HG02885 (cell line): Measurements from ENCODE around the gene FOSB.

ENCODE experiments used
- ATAC-seq: cut with Tn5 transposase; IDR thresholded peaks from one replicate; pipeline ENCODE4 v1.9.1; 2021; ENCODE audit warnings: mild to moderate bottlenecking; ENCODE audit not compliant: unreplicated experiment, poor library complexity

Gene FOSB

GRCh38 chr19:45440873-45441654 is 26.7 kb upstream of the FOSB start:
- no peak for ATAC-seq

- no peak for ATAC-seq
Measured at GRCh38 chr19:45442408-45442777, 25.4 kb upstream of the FOSB start.

- ATAC-seq: no peak
Measured at GRCh38 chr19:45442778-45443461, 24.9 kb upstream of the FOSB start.

- no peak for ATAC-seq
Measured at GRCh38 chr19:45443462-45444317, 24.1 kb upstream of the FOSB start.

GRCh38 chr19:45444318-45445041 is 23.3 kb upstream of the FOSB start:
- ATAC-seq: peak; percentile 64

- ATAC-seq: no peak
Measured at GRCh38 chr19:45445139-45445538, 22.7 kb upstream of the FOSB start.

GRCh38 chr19:45446295-45446694 is 21.5 kb upstream of the FOSB start:
- no peak for ATAC-seq

- no peak for ATAC-seq
Measured at GRCh38 chr19:45446944-45447343, 20.9 kb upstream of the FOSB start.

GRCh38 chr19:45448425-45448756 is 19.4 kb upstream of the FOSB start:
- ATAC-seq: no peak

- ATAC-seq: no peak
Measured at GRCh38 chr19:45448887-45449299, 18.9 kb upstream of the FOSB start.

- ATAC-seq: peak; percentile 9
Measured at GRCh38 chr19:45450012-45450333, 17.8 kb upstream of the FOSB start.

- peak; percentile 14 for ATAC-seq
Measured at GRCh38 chr19:45451131-45451849, 16.5 kb upstream of the FOSB start.

GRCh38 chr19:45451850-45452387 is 15.9 kb upstream of the FOSB start:
- no peak for ATAC-seq

- ATAC-seq: no peak
Measured at GRCh38 chr19:45455707-45456499, 11.9 kb upstream of the FOSB start.

- ATAC-seq: no peak
Measured at GRCh38 chr19:45456500-45456815, 11.3 kb upstream of the FOSB start.

- ATAC-seq: no peak
Measured at GRCh38 chr19:45457776-45458175, 10.0 kb upstream of the FOSB start.

- no peak for ATAC-seq
Measured at GRCh38 chr19:45460807-45461347, 6.9 kb upstream of the FOSB start.

GRCh38 chr19:45462174-45462573 is 5.6 kb upstream of the FOSB start:
- no peak for ATAC-seq

- no peak for ATAC-seq
Measured at GRCh38 chr19:45463241-45463640, 4.6 kb upstream of the FOSB start.
